HL-60 (cell line): ENCODE results near the gene CANT1.
"Not testable (repeated sequence)": the region's sequence is repeated elsewhere in the genome, so short reads cannot be mapped to it uniquely, and the experiment has no call there.

Experiments used
- CTCF ChIP-seq: IDR thresholded peaks from one replicate; pipeline ENCODE4 v1.5.1; 2011; ENCODE audit warnings: low read length, control low read depth, inconsistent platforms; ENCODE audit not compliant: insufficient read depth
- POLR2AphosphoS5 ChIP-seq: IDR thresholded peaks from 2 replicates; pipeline ENCODE4 v1.6.1; 2012; ENCODE audit warnings: low read depth
- SPI1 ChIP-seq: IDR thresholded peaks from 2 replicates; pipeline ENCODE4 v1.6.1; 2012; ENCODE audit warnings: low read depth, mild to moderate bottlenecking, borderline replicate concordance
- TF ChIP-seq, protein P1 (sequence below): IDR thresholded peaks from 2 replicates; pipeline ENCODE4 v1.6.1; 2012; ENCODE audit warnings: low read depth; ENCODE audit not compliant: insufficient replicate concordance

DNA sequence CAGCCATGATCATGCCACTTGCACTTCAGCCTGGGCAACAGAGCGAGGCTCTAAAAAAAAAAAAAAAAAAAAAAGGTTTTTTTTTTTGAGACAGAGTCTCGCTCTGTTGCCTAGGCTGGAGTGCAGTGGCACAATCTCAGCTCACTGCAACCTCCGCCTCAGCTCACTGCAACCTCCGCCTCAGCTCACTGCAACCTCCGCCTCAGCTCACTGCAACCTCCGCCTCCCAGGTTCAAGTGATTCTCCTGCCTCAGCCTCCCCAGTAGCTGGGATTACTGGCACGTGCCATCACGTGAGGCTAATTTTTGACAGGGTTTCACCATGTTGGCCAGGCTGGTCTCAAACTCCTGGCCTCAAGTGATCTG lies 46.6 kb downstream of the CANT1 start:
- TF ChIP-seq POLR2AphosphoS5, CTCF, SPI1: not testable (repeated sequence)
- TF ChIP-seq, protein P1, sequence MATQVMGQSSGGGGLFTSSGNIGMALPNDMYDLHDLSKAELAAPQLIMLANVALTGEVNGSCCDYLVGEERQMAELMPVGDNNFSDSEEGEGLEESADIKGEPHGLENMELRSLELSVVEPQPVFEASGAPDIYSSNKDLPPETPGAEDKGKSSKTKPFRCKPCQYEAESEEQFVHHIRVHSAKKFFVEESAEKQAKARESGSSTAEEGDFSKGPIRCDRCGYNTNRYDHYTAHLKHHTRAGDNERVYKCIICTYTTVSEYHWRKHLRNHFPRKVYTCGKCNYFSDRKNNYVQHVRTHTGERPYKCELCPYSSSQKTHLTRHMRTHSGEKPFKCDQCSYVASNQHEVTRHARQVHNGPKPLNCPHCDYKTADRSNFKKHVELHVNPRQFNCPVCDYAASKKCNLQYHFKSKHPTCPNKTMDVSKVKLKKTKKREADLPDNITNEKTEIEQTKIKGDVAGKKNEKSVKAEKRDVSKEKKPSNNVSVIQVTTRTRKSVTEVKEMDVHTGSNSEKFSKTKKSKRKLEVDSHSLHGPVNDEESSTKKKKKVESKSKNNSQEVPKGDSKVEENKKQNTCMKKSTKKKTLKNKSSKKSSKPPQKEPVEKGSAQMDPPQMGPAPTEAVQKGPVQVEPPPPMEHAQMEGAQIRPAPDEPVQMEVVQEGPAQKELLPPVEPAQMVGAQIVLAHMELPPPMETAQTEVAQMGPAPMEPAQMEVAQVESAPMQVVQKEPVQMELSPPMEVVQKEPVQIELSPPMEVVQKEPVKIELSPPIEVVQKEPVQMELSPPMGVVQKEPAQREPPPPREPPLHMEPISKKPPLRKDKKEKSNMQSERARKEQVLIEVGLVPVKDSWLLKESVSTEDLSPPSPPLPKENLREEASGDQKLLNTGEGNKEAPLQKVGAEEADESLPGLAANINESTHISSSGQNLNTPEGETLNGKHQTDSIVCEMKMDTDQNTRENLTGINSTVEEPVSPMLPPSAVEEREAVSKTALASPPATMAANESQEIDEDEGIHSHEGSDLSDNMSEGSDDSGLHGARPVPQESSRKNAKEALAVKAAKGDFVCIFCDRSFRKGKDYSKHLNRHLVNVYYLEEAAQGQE = not testable (repeated sequence)
